Hepatocyte (in vitro differentiated cells): Measurements from ENCODE around the gene CEP128.

Source experiments
- CTCF ChIP-seq: fragments of 200-600 bp; sonication (generic); IDR thresholded peaks from 2 replicates; pipeline ENCODE4 v1.5.1; 2016; ENCODE audit warnings: antibody characterized with exemption, mild to moderate bottlenecking; ENCODE audit not compliant: poor library complexity
- EZH2 ChIP-seq: fragments of 200-600 bp; sonication (generic); IDR thresholded peaks from 2 replicates; pipeline ENCODE4 v1.6.1; 2016; ENCODE audit warnings: antibody characterized with exemption, mild to moderate bottlenecking, borderline replicate concordance

GRCh38 chr14:80770114-80770908 lies 171.2 kb downstream of the CEP128 start:
- TF ChIP-seq CTCF (no peak), EZH2 (no peak)
